LNCAP (cell line): ENCODE data around the gene EFHC1.

Experiments used
- CTCF ChIP-seq: fragments of 450-650 bp; IDR thresholded peaks from 2 replicates; pipeline ENCODE4 v1.5.1; 2017; ENCODE audit warnings: mild to moderate bottlenecking

EFHC1 gene

GRCh38 chr6:52381249-52381648, 38.9 kb upstream of the EFHC1 start:
- TF ChIP-seq CTCF = no peak

- no peak for TF ChIP-seq CTCF
These were observed 35.9 kb upstream of the EFHC1 start for GRCh38 chr6:52384145-52384766.

GRCh38 chr6:52385074-52385473, 35.1 kb upstream of the EFHC1 start:
- TF ChIP-seq CTCF = no peak

DNA sequence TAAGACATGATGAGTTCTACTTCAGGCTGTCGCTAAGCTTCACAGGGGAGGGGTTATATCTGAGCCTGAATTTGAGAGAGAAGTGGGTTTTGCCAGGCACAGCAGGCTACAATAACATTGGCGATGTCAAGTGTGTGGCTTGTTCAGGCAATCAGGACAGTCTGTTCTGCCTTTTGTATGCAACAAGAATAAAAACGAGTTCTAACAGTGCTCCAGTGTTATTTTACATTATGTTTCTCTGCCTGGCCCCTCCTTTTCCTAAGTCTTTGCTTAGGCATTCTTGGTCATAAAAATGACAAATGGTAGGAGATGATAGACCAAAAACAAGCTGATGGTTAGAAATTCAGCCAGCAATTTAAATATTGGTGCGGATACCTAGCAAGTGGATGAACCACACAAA, 31.4 kb upstream of the EFHC1 start:
- TF ChIP-seq CTCF = no peak

- no peak for TF ChIP-seq CTCF
These were observed 30.9 kb upstream of the EFHC1 start for GRCh38 chr6:52389264-52389625.

DNA sequence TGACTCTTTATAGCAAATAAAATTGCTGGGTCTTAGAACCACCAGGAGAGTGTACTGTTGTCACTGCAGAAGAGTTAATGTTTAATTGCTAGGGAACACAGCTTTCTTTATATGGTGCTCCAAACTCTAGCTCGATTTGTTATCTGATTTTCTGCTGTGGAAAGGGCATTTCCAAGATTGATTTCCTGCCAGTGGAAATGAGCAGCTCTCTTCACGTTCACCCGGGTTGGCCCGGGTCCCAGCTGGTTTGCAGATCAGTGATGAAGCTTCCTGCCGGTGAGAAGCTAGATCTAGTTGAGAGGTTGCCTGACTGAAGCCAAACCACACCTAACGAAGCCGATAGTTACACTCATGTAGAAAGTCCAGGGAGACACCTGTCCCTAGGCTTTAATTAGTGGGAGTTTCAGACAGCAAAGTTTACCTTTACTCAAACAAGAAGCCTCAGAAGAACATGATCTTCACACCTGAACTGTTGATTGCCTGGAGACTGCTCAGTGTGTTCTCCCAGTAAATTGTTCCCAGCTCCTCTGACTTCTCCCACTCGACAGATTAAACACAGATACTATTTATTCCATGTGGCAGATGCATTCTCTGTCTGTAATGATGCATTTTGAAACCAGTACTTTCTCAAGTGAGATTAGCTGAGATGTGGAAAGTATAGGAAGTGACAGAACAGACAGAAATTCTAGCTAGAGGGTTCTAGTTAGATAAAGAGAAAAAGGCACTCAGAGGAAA, 30.3 kb upstream of the EFHC1 start:
- no peak; the same call in 1 of the 2 replicates for TF ChIP-seq CTCF

- TF ChIP-seq CTCF = no peak
These were observed 29.8 kb upstream of the EFHC1 start for GRCh38 chr6:52390361-52390727.

DNA sequence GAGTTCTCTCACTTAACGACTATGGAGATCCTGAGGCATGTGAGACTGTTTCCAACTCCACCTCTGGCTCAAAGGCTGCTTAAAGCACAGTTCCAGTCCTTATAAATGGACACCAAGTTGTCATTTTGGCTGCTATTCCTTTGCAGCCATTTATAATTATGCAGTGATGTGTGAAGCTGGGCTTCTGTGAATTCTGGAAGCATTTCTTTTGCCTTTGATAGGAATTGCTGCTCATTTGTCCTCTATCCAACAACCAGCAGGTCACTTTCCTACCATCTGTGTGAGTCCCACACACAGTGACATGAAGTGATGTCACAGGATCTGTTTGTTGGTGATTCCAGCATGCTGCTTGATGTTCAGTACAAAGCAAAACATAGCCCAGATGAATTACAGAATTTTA, 28.5 kb upstream of the EFHC1 start:
- TF ChIP-seq CTCF = no peak
